HepG2 (cell line): ENCODE data around the gene TCF20. TPM values are rescaled to one million over a fixed set of nuclear protein-coding genes. Genes with fewer than 3 reads are reported as not detected.

ENCODE experiments used
- ARID2 ChIP-seq: sonication (generic); formaldehyde crosslinking; IDR thresholded peaks from 2 replicates; pipeline ENCODE4 v1.8.1; 2022; ENCODE audit warnings: mild to moderate bottlenecking, missing genetic modification reagents, borderline replicate concordance
- ETV6 ChIP-seq: sonication (generic); formaldehyde crosslinking; conservative IDR thresholded peaks from 2 replicates; pipeline ENCODE4 v1.4.0; 2020; ENCODE audit warnings: missing genetic modification reagents
- FOXM1 ChIP-seq: sonication (generic); formaldehyde crosslinking; IDR thresholded peaks from 2 replicates; pipeline ENCODE4 v1.5.0; 2020; ENCODE audit warnings: missing genetic modification reagents
- HOXA3 ChIP-seq: sonication (generic); formaldehyde crosslinking; IDR thresholded peaks from 2 replicates; pipeline ENCODE4 v1.5.0; 2020; ENCODE audit warnings: missing genetic modification reagents
- KDM6A ChIP-seq: IDR thresholded peaks from 2 replicates; pipeline ENCODE4 v1.6.1; 2016; ENCODE audit warnings: low read depth
- NR2F1 ChIP-seq, 2 experiments: fragments of 450-650 bp in 1 of 2; formaldehyde crosslinking in 1 of 2; IDR thresholded peaks; 2 replicates each; pipeline versions ENCODE4 v1.5.0 to v1.6.1; 2016 to 2020; ENCODE audit warnings: mild to moderate bottlenecking in 1 of 2, missing compliant biosample characterization in 1 of 2, missing genetic modification reagents in 1 of 2, moderate library complexity in 1 of 2
- RNF2 ChIP-seq: fragments of 450-650 bp; conservative IDR thresholded peaks from 2 replicates; pipeline ENCODE4 v1.6.1; 2016; ENCODE audit warnings: low read depth
- SKI ChIP-seq: fragments of 450-650 bp; IDR thresholded peaks from one replicate; pipeline ENCODE4 v1.6.1; 2018; ENCODE audit warnings: mild to moderate bottlenecking; ENCODE audit not compliant: partially characterized antibody
- TMF1 ChIP-seq: sonication (generic); formaldehyde crosslinking; IDR thresholded peaks from 2 replicates; pipeline ENCODE4 v1.8.1; 2022; ENCODE audit warnings: low read depth, missing genetic modification reagents
- ZBTB8A ChIP-seq: sonication (generic); formaldehyde crosslinking; IDR thresholded peaks from 2 replicates; pipeline ENCODE4 v1.4.0; 2020; ENCODE audit warnings: mild to moderate bottlenecking, low read depth, missing genetic modification reagents, borderline replicate concordance
- ZNF660 ChIP-seq: sonication (generic); formaldehyde crosslinking; IDR thresholded peaks from 2 replicates; pipeline ENCODE4 v1.5.1; 2020; ENCODE audit warnings: mild to moderate bottlenecking, low read depth, missing genetic modification reagents, borderline replicate concordance
- ZNF678 ChIP-seq: sonication (generic); formaldehyde crosslinking; IDR thresholded peaks from 2 replicates; pipeline ENCODE4 v1.4.0; 2020; ENCODE audit warnings: mild to moderate bottlenecking, missing genetic modification reagents
- ZNF781 ChIP-seq: sonication (generic); formaldehyde crosslinking; IDR thresholded peaks from 2 replicates; pipeline ENCODE4 v1.5.1; 2020; ENCODE audit warnings: borderline replicate concordance, mild to moderate bottlenecking, missing genetic modification reagents; ENCODE audit errors: not compliant biosample characterization
- polyA plus RNA-seq, 8 experiments: library from polyadenylated mRNA; depleted of rRNA in 3 of 8; stranded (reverse) in 7 of 8; unstranded in 1 of 8; fragments of >200 nt; fragmentation: Illumina TruSeq in 4 of 8; extraction: Trizol in 4 of 8; gene quantifications; 2 replicates each; pipeline versions ENCODE4 v1.2.1 to v1.2.3, GENCODE V29; 2011 to 2016; ENCODE audit warnings: low read depth in 4 of 8, missing spikeins in 1 of 8, mixed read lengths in 1 of 8; ENCODE audit not compliant: insufficient read depth in 1 of 8
- total RNA-seq, 5 experiments: library from RNA; depleted of rRNA; stranded (reverse); fragments of >200 nt; fragmentation: Illumina TruSeq; extraction: Trizol; gene quantifications; 2 replicates each; pipeline ENCODE4 v1.2.3, GENCODE V29; 2016; ENCODE audit warnings: low read depth in 1 of 5
- TF ChIP-seq, protein P1 (sequence below): sonication (generic); formaldehyde crosslinking; IDR thresholded peaks from 2 replicates; pipeline ENCODE4 v1.4.0; 2020; ENCODE audit warnings: missing genetic modification reagents, borderline replicate concordance
- TF ChIP-seq, protein P2 (sequence below): sonication (generic); formaldehyde crosslinking; conservative IDR thresholded peaks from 2 replicates; pipeline ENCODE4 v1.4.0; 2020; ENCODE audit warnings: missing genetic modification reagents
- TF ChIP-seq, protein P3 (sequence below): sonication (generic); formaldehyde crosslinking; IDR thresholded peaks from 2 replicates; pipeline ENCODE4 v1.4.0; 2020; ENCODE audit warnings: mild to moderate bottlenecking, missing genetic modification reagents, borderline replicate concordance
- TF ChIP-seq, protein P4 (sequence below): sonication (generic); formaldehyde crosslinking; IDR thresholded peaks from 2 replicates; pipeline ENCODE4 v1.5.1; 2020; ENCODE audit warnings: mild to moderate bottlenecking, missing genetic modification reagents

Gene TCF20
- total and polyA plus RNA-seq, 2 of the 13 experiments (the other 11 are each of a cell fraction or from before 2014, with no cell fraction given), result 12.8 to 23.7 TPM

DNA sequence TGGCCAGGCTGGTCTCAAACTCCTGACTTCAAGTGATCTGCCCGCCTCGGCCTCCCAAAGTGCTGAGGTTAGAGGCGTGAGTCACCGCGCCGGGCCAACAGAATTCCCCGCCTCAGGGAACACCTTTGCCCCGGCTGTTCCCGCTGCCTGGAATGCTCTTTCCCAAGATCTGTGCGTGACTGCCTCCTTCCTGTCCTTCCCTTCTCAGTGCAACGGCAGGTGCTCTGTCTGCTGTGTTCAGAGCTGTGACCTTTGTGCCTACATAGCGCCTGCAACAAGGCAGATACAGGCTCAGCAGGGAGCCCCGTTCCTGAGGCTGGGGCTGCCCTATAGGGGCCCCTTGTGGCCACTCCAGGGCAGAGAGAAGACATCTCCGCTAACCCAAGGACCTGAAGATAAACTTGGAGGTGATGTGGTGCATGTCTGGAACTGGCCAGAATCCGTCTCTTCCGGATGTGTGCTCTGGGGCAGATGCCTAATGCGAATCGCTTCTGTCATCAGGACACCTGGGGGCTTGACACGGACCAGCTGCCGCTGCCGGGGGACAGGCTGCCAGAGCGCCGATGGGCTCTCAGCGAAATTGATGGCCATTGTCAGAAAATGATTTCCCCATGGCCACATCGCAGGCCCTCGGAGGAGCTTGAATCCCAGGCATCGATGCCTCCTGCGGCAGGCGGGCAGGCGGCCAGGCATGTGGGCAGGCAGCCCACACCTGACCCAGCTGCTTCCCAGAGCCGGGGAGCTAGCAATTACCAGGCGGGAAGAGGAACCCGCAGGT lies 43.5 kb upstream of the TCF20 start (continued):
- TF ChIP-seq, protein P1, sequence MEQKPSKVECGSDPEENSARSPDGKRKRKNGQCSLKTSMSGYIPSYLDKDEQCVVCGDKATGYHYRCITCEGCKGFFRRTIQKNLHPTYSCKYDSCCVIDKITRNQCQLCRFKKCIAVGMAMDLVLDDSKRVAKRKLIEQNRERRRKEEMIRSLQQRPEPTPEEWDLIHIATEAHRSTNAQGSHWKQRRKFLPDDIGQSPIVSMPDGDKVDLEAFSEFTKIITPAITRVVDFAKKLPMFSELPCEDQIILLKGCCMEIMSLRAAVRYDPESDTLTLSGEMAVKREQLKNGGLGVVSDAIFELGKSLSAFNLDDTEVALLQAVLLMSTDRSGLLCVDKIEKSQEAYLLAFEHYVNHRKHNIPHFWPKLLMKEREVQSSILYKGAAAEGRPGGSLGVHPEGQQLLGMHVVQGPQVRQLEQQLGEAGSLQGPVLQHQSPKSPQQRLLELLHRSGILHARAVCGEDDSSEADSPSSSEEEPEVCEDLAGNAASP, result peak; percentile 89
- TF ChIP-seq FOXM1 (no peak), ETV6 (CRISPR knock-in tag) (no peak), TMF1 (CRISPR knock-in tag) (peak; percentile 80), RNF2 (peak; percentile 87), ZBTB8A (0 out of 2 replicates have a peak, but pooled peaks have one; percentile 38), SKI (peak; percentile 93), ZNF781 (CRISPR knock-in tag) (no peak), KDM6A (CRISPR knock-in tag) (peak; percentile 49; the same call in 1 of the 2 replicates), ZNF678 (CRISPR knock-in tag) (0 out of 2 replicates have a peak, but pooled peaks have one; percentile 52), HOXA3 (CRISPR knock-in tag) (peak; percentile 68; the same call in 1 of the 2 replicates), ARID2 (CRISPR knock-in tag) (peak; percentile 84), NR2F1 (CRISPR knock-in tag; IDR thresholded peaks at IDR 0.05) (peak; percentile 76 to 79; a peak in 3 of 4 replicates), ZNF660 (CRISPR knock-in tag) (no peak)
- TF ChIP-seq, protein P2, sequence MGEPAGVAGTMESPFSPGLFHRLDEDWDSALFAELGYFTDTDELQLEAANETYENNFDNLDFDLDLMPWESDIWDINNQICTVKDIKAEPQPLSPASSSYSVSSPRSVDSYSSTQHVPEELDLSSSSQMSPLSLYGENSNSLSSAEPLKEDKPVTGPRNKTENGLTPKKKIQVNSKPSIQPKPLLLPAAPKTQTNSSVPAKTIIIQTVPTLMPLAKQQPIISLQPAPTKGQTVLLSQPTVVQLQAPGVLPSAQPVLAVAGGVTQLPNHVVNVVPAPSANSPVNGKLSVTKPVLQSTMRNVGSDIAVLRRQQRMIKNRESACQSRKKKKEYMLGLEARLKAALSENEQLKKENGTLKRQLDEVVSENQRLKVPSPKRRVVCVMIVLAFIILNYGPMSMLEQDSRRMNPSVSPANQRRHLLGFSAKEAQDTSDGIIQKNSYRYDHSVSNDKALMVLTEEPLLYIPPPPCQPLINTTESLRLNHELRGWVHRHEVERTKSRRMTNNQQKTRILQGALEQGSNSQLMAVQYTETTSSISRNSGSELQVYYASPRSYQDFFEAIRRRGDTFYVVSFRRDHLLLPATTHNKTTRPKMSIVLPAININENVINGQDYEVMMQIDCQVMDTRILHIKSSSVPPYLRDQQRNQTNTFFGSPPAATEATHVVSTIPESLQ (CRISPR knock-in tag), result 0 out of 2 replicates have a peak, but pooled peaks have one; percentile 32
- TF ChIP-seq, protein P3, sequence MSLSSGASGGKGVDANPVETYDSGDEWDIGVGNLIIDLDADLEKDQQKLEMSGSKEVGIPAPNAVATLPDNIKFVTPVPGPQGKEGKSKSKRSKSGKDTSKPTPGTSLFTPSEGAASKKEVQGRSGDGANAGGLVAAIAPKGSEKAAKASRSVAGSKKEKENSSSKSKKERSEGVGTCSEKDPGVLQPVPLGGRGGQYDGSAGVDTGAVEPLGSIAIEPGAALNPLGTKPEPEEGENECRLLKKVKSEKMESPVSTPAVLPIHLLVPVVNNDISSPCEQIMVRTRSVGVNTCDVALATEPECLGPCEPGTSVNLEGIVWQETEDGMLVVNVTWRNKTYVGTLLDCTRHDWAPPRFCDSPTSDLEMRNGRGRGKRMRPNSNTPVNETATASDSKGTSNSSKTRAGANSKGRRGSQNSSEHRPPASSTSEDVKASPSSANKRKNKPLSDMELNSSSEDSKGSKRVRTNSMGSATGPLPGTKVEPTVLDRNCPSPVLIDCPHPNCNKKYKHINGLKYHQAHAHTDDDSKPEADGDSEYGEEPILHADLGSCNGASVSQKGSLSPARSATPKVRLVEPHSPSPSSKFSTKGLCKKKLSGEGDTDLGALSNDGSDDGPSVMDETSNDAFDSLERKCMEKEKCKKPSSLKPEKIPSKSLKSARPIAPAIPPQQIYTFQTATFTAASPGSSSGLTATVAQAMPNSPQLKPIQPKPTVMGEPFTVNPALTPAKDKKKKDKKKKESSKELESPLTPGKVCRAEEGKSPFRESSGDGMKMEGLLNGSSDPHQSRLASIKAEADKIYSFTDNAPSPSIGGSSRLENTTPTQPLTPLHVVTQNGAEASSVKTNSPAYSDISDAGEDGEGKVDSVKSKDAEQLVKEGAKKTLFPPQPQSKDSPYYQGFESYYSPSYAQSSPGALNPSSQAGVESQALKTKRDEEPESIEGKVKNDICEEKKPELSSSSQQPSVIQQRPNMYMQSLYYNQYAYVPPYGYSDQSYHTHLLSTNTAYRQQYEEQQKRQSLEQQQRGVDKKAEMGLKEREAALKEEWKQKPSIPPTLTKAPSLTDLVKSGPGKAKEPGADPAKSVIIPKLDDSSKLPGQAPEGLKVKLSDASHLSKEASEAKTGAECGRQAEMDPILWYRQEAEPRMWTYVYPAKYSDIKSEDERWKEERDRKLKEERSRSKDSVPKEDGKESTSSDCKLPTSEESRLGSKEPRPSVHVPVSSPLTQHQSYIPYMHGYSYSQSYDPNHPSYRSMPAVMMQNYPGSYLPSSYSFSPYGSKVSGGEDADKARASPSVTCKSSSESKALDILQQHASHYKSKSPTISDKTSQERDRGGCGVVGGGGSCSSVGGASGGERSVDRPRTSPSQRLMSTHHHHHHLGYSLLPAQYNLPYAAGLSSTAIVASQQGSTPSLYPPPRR (CRISPR knock-in tag), result peak; percentile 68; the same call in 1 of the 2 replicates
- TF ChIP-seq, protein P4, sequence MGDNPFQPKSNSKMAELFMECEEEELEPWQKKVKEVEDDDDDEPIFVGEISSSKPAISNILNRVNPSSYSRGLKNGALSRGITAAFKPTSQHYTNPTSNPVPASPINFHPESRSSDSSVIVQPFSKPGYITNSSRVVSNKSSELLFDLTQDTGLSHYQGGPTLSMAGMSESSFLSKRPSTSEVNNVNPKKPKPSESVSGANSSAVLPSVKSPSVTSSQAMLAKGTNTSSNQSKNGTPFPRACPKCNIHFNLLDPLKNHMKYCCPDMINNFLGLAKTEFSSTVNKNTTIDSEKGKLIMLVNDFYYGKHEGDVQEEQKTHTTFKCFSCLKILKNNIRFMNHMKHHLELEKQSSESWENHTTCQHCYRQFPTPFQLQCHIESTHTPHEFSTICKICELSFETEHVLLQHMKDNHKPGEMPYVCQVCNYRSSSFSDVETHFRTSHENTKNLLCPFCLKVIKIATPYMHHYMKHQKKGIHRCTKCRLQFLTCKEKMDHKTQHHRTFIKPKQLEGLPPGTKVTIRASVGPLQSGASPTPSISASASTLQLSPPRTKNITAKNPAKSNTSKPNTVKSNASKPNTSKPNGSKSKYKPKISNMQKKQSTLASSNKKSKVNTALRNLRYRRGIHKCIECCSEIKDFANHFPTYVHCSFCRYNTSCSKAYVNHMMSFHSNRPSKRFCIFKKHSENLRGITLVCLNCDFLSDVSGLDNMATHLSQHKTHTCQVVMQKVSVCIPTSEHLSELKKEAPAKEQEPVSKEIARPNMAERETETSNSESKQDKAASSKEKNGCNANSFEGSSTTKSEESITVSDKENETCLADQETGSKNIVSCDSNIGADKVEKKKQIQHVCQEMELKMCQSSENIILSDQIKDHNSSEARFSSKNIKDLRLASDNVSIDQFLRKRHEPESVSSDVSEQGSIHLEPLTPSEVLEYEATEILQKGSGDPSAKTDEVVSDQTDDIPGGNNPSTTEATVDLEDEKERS, result no peak
